Pancreas (tissue), 10 donors: Measurements from ENCODE around the gene GFRA1. TPM values are rescaled to one million over a fixed set of nuclear protein-coding genes. Genes with fewer than 3 reads are reported as not detected.

Experiments
- ATAC-seq, 4 donors: fragments of 200-7000 bp; cut with Tn5 transposase; one replicate each; pipeline versions ENCODE4 v1.8.0 to v1.9.1; 2020; ENCODE audit warnings: mild to moderate bottlenecking in 4 of 4, moderate library complexity in 4 of 4
- DNase-seq, 6 donors: peaks; one replicate each; pipeline ENCODE4 v3.0.0-alpha.2; 2020
- FAIRE-seq: peaks from 2 replicates; lab custom pipeline; 2012; peaks lifted over from hg19 to GRCh38; lab: Jason Lieb, UNC
- H3K27ac ChIP-seq, 4 donors: fragments of 200-600 bp; sonication (generic); 1 replicate in 3 of 4; 2 replicates in 1 of 4; pipeline versions ENCODE4 v1.5.0 to v1.8.0; 2020
- H3K27me3 ChIP-seq, 4 donors: fragments of 200-600 bp; one replicate each; pipeline ENCODE4 v1.8.0; 2021
- H3K36me3 ChIP-seq, 3 donors: fragments of 200-600 bp; sonication (generic) in 1 of 3; one replicate each; pipeline versions ENCODE4 v1.5.0 to v1.8.0; 2020 to 2021
- H3K4me1 ChIP-seq, 3 donors: fragments of 200-600 bp; one replicate each; pipeline ENCODE4 v1.8.0; 2021
- H3K4me3 ChIP-seq, 4 donors: fragments of 200-600 bp; sonication (generic) in 2 of 4; one replicate each; pipeline versions ENCODE4 v1.5.0 to v1.8.0; 2020 to 2021
- H3K9me3 ChIP-seq, 4 donors: fragments of 200-600 bp; one replicate each; pipeline ENCODE4 v1.8.0; 2021
- CTCF ChIP-seq, 4 donors: fragments of 200-600 bp; sonication (generic) in 3 of 4; IDR thresholded peaks; one replicate each; pipeline versions ENCODE4 v1.5.0 to v1.8.0; 2021; ENCODE audit warnings: antibody characterized with exemption in 4 of 4
- WGBS, 2 donors: extraction: QIAGEN DNeasy Blood & Tissue Kit; methylation state at CpG; one replicate each; pipeline ENCODE4 v1.1.7; 2013; 5-methylcytosine and 5-hydroxymethylcytosine counted together
- intact Hi-C, 3 donors: fragments of 100-400 bp; cut with DNase I; formaldehyde crosslinking; loops; one replicate each; pipeline versions ENCODE4 v1.11.1 to v1.14.2; 2022
- polyA plus RNA-seq, 2 donors: library from polyadenylated mRNA; stranded (reverse); fragments of 200-250 nt; gene quantifications; one replicate each; pipeline ENCODE4 v1.2.3, GENCODE V29; 2013
- total RNA-seq, 6 donors: library from RNA; stranded (reverse); fragmentation: NEBNext Ultra II Directional in 4 of 6; extraction: Animal tissue kit (Norgen Biotek cat#: 25700) in 4 of 6; gene quantifications; one replicate each; pipeline versions ENCODE4 v1.2.1 to v1.2.4, GENCODE V29; 2021 to 2023
- donor health status: healthy with polysubstance abuse.
- donor health status: DM: no; HTN: no; CAD: no; lungs with moderate emphysema.
- donor health status: DM: no; HTN: no; CAD: no.
- donor health status: control.
- donor health status: control.
- donor health status: Bipolar disorder and iron deficiency.
- donor health status: DM: yes; HTN: yes; CAD: no.
- donor health status: DM: no; HTN: no; CAD: no.
- donor health status: DM: no; HTN: no; CAD: no.
- donor health status: DM: yes; HTN: yes; CAD: no.

The GFRA1 gene
- total and polyA plus RNA-seq, 8 donors, result 0.61 to 4.4 (median 1.3) TPM

GRCh38 chr10:116269619-116270018, 3.4 kb downstream of the GFRA1 start:
- intact Hi-C loops, result no loop called here
- 58 to 62% methylated on average over 6 of the region's 6 CpGs for WGBS, 2 donors
- H3K27me3 ChIP-seq, result peaks cover 0 to 4% (median 0%) of the 10 kb centered on the region in 4 donors

GRCh38 chr10:116268976-116269375, 4.0 kb downstream of the GFRA1 start:
- FAIRE-seq (no peak), DNase-seq (no peak), ATAC-seq (no peak)
- Histone ChIP-seq H3K27me3 (peaks cover 0 to 4% (median 0%) of the 10 kb centered on the region in 4 donors), H3K9me3 (no peaks in the 10 kb centered on the region), H3K27ac (no peak overlapping the region), H3K4me1 (peaks cover 0 to 3% (median 0%) of the 10 kb centered on the region in 3 donors), H3K36me3 (no peaks in the 10 kb centered on the region), H3K4me3 (no peak overlapping the region)
- intact Hi-C loops, result no loop called here
- 18 to 20% methylated on average over 3 of the region's 3 CpGs for whole genome bisulfite sequencing, 2 donors
- TF ChIP-seq CTCF (IDR thresholded peaks at IDR 0.05), result no peak

More at GRCh38 chr10:116269619-116270018, 3.4 kb downstream of the GFRA1 start:
- no peaks in the 10 kb centered on the region for H3K9me3 ChIP-seq
- no peaks in the 10 kb centered on the region for H3K36me3 ChIP-seq
- FAIRE-seq (no peak), ATAC-seq (no peak), DNase-seq (no peak)
- H3K27ac ChIP-seq, result no peak overlapping the region
- no peak overlapping the region for H3K4me3 ChIP-seq
- H3K4me1 ChIP-seq, result peaks cover 0 to 3% (median 3%) of the 10 kb centered on the region in 3 donors
- TF ChIP-seq CTCF (IDR thresholded peaks at IDR 0.05), result no peak

- DNase-seq (no peak), ATAC-seq (no peak)
- WGBS, 2 donors, result 84 to 86% methylated on average over 10 of the region's 10 CpGs
Measured at GRCh38 chr10:116265686-116266085, 7.3 kb downstream of the GFRA1 start.

GRCh38 chr10:116263870-116264655, 8.9 kb downstream of the GFRA1 start:
- no peaks in the 10 kb centered on the region for H3K27me3 ChIP-seq
- DNase-seq (no peak), ATAC-seq (no peak), FAIRE-seq (no peak)
- no peak for TF ChIP-seq CTCF (IDR thresholded peaks at IDR 0.05)
- WGBS, 2 donors, result 78 to 79% methylated on average over 7 of the region's 7 CpGs
- H3K4me3 ChIP-seq, result no peak overlapping the region
- no peaks in the 10 kb centered on the region for H3K4me1 ChIP-seq
- H3K27ac ChIP-seq, result no peak overlapping the region
- H3K36me3 ChIP-seq, result no peaks in the 10 kb centered on the region
- no peaks in the 10 kb centered on the region for H3K9me3 ChIP-seq
- intact Hi-C loops, result no loop called here

More at GRCh38 chr10:116265686-116266085, 7.3 kb downstream of the GFRA1 start:
- Histone ChIP-seq H3K4me1 (no peaks in the 10 kb centered on the region), H3K9me3 (no peaks in the 10 kb centered on the region), H3K27me3 (no peaks in the 10 kb centered on the region), H3K27ac (no peak overlapping the region), H3K4me3 (no peak overlapping the region), H3K36me3 (no peaks in the 10 kb centered on the region)
- intact Hi-C loops, result no loop called here
- no peak for TF ChIP-seq CTCF (IDR thresholded peaks at IDR 0.05)
- no peak for FAIRE-seq

DNA sequence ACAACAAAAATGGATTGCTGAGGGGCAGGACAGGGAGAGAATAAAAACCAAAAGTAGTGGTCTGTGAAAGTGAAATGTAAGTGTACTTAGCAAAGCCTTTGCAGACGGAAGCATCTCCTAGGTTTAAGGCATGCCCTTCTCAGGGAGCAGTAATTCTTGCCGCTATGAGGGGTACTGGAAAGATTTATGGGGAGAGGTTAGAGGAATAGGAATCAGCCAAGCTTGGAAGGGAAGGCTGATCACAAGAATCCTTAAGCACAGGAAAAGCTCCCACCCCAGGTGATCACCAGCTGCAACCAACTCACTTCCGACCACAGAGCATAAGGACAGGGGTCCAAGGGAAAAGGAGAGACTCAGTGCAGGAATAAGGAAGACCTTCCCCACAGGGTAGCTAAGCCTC, 10.3 kb downstream of the GFRA1 start:
- no peak overlapping the region for H3K27ac ChIP-seq
- H3K27me3 ChIP-seq, result no peaks in the 10 kb centered on the region
- TF ChIP-seq CTCF (IDR thresholded peaks at IDR 0.05), result no peak
- FAIRE-seq, result no peak
- H3K9me3 ChIP-seq, result no peaks in the 10 kb centered on the region
- H3K4me3 ChIP-seq, result no peak overlapping the region
- WGBS, 2 donors, result 91% methylated on average over 3 of the region's 3 CpGs
- no peak for ATAC-seq
- no peaks in the 10 kb centered on the region for H3K36me3 ChIP-seq
- no peaks in the 10 kb centered on the region for H3K4me1 ChIP-seq
- intact Hi-C loops, result no loop called here
- no peak for DNase-seq
